SK-N-MC (cell line): ENCODE results near the gene LAMP5.

Source experiments
- EZH2 ChIP-seq: fragments of 200-600 bp; sonication (generic); IDR thresholded peaks from one replicate; pipeline ENCODE4 v1.6.1; 2017; ENCODE audit warnings: antibody characterized with exemption
- FOXP2 ChIP-seq: optimal IDR thresholded peaks from 2 replicates; pipeline ENCODE3; 2011; ENCODE audit warnings: mild to moderate bottlenecking, moderate library complexity; ENCODE audit not compliant: insufficient read depth; ENCODE audit errors: extremely low read length, control extremely low read depth
- POLR2AphosphoS5 ChIP-seq: IDR thresholded peaks from 2 replicates; pipeline ENCODE4 v1.6.1; 2012; ENCODE audit warnings: mild to moderate bottlenecking, low read depth, low read length, borderline replicate concordance

DNA sequence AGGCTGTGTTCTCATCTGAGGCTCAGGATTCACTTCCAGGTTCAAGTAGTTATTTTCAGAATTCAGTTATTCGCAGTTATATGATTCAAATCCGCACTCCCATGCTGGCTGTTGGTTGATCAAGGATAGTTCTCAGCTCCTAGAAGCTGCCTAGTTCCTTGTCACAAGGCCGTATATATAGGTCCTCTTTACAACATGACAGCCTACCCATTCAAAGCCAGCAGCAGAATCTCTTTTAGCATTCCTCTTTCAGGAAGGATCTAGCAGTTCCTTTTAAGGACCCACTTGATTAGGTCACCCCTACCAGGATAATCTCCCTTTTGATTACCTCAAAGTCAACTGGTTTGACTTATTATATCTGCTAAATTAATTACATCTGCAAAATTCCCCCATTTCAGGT lies 23.8 kb upstream of the LAMP5 start:
- TF ChIP-seq POLR2AphosphoS5 (no peak), EZH2 (no peak), FOXP2 (no peak)
